Astrocyte of the cerebellum (primary cell): ENCODE data around the gene FBN2.

Experiments
- DNase-seq: peaks from one replicate; pipeline ENCODE4 v3.0.0-alpha.2; 2011; ENCODE audit warnings: low read depth
- H3K4me3 ChIP-seq: 2 replicates; pipeline ENCODE4 v1.5.1; 2011; ENCODE audit warnings: mild to moderate bottlenecking, low read depth, low read length, moderate library complexity
- CTCF ChIP-seq: IDR thresholded peaks from 2 replicates; pipeline ENCODE4 v1.5.1; 2012; ENCODE audit warnings: low read length, low read depth, moderate library complexity, mild to moderate bottlenecking; ENCODE audit errors: missing control alignments
- in situ Hi-C: cut with HindIII; loops from 2 replicates; pipeline ENCODE4 v1.10.0; 2017; ENCODE audit warnings: low sequenced_read_pairs

The FBN2 gene

GRCh38 chr5:128259607-128260021, 278.4 kb downstream of the FBN2 start:
- in situ Hi-C loops: no loop called here
- no peak overlapping the region for H3K4me3 ChIP-seq
- TF ChIP-seq CTCF: no peak
- no peak for DNase-seq

GRCh38 chr5:128258372-128258771, 279.7 kb downstream of the FBN2 start:
- TF ChIP-seq CTCF: no peak
- H3K4me3 ChIP-seq: no peak overlapping the region
- in situ Hi-C loops: no loop called here
- DNase-seq: no peak

- no peak for TF ChIP-seq CTCF
- no peak overlapping the region for H3K4me3 ChIP-seq
- in situ Hi-C loops: no loop called here
- DNase-seq: no peak
These were observed 281.0 kb downstream of the FBN2 start for GRCh38 chr5:128257076-128257475.

- H3K4me3 ChIP-seq: no peak overlapping the region
- in situ Hi-C loops: no loop called here
- DNase-seq: no peak
- TF ChIP-seq CTCF: no peak
These were observed 283.3 kb downstream of the FBN2 start for GRCh38 chr5:128254789-128255188.

- H3K4me3 ChIP-seq: no peak overlapping the region
- no peak for DNase-seq
- in situ Hi-C loops: no loop called here
- no peak for TF ChIP-seq CTCF
These were observed 284.2 kb downstream of the FBN2 start for GRCh38 chr5:128253880-128254279.

- TF ChIP-seq CTCF: no peak
- DNase-seq: no peak
- in situ Hi-C loops: no loop called here
- H3K4me3 ChIP-seq: no peak overlapping the region
These were observed 284.9 kb downstream of the FBN2 start for GRCh38 chr5:128253161-128253560.

- H3K4me3 ChIP-seq: no peak overlapping the region
- in situ Hi-C loops: no loop called here
- TF ChIP-seq CTCF: no peak
- DNase-seq: no peak
These were observed 285.3 kb downstream of the FBN2 start for GRCh38 chr5:128252756-128253155.
